ENCODE data around the gene TTC22.
"Not testable (repeated sequence)": the region's sequence is repeated elsewhere in the genome, so short reads cannot be mapped to it uniquely, and the experiment has no call there.

The TTC22 gene

GRCh38 chr1:54781023-54781723 lies 19.9 kb downstream of the TTC22 start:
- DNase-seq: no peak

GRCh38 chr1:54777431-54777830 lies 23.7 kb downstream of the TTC22 start:
- DNase-seq: no peak

DNA sequence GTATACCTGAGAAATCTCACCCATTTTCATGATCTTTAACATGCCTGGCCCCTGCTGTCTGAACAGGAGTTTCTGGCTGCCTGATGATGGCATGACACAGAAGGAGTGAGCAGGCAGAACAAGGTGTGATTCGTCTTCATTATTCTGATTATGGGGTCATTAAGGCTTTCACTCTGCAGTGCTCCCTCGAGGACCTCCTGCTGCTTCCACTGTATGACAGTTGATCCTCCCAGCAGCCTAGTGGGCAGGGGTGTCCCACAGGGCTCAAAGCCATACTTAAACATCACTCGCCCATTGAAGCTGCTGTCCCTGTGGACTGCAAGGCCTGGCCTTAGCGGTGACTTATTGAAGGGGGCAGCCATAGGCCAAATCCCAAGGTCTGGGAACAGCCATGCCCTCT lies 24.1 kb downstream of the TTC22 start:
- DNase-seq: peak in 1 of 3 experiments; percentile 29

- not testable (repeated sequence) for DNase-seq
Measured at GRCh38 chr1:54775828-54776721, 25.0 kb downstream of the TTC22 start.

DNA sequence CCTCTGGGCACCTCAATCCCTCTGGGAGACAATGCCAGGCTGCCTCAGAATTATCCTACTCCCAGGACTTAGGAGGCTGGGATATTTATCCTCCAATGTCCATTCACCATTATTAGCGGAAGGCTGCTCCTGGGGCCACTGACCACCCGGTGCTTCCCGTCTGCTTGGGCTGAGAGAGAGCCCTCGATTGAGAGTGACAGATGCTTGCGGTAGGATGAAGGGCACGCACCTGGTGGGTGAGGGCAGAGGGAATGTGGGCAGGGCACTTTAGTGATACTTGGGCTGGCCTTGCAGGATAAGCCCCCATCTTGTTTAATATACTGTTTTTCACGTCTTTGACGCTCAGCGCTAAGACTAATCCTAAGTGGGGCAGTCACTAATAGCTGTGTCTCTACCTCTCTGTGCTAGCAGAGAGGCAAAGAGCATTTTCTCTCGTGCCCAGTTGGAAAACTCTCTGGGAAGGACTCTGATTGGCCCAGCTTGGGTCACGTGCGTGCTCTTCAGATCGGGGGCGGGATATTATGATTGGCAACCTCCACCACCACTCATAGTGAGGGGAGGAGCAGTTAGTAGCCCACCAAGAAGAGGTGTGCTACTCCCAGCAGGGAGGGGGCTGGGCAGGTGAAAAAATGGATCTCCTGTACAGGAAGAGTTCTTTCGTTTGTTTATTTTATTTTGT lies 26.2 kb downstream of the TTC22 start:
- DNase-seq: peak in 2 of 3 experiments; percentile 4 to 25

DNA sequence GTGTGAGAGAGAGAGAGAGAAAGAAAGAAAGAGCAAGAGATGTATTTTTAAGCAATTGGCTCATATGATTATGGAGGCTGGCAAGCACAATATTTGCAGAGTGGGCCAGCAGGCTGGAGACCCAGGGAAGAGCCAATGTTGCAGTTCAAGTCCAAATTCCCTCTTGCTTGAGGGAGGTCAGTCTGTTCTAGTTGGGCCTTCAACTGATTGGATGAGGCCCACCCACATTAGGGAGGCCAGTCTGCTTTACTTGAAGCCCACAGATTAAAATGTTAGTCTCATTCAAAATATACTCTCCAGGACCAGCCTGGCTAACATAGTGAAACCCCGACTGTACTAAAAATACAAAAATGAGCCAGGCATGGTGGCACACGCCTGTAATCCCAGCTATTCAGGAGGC lies 28.2 kb downstream of the TTC22 start:
- DNase-seq: no peak

- peak in 1 of 3 experiments; percentile 30 for DNase-seq
Measured at GRCh38 chr1:54768093-54768492, 33.0 kb downstream of the TTC22 start.

DNA sequence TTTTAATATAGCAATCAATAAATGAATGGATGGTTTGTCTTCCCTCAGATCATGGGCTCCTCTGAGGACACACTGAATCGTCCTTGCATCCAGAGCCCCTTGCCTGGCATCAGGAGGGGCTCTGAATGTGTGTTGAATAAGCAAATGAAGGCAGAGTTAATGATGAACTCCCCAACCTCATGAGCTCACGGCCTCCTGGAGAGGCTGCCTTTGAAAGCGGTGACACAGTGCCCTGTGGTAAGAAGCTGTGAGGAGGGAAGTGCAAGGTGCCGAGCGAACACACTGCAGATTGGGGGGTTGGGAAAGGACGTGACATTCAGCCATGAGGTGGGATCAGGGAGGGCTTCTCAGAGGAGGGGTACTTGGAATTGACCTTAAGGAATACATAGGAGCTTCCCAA lies 33.6 kb downstream of the TTC22 start:
- DNase-seq: no peak

DNA sequence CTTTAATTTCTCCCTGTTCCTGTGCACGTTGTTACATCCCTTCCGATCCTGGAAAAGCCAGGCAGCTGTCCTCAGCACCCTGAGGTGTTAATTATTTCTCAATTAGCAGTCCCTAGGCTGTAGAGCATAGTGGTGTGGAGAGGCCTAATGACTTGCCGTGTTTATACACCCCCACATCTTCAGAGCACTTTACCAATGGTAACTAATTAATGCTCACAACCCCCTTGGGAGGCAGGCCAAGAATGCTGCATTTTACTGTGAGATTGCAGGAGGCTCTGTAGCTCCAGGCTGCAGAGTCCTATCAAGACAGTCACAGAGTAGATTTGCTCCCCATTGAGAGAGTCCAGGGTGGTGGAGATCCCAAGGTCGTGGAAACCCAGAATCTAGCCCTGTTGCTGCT lies 34.4 kb downstream of the TTC22 start:
- DNase-seq: peak in 2 of 3 experiments; percentile 80 to 95

- no peak for DNase-seq
Measured at GRCh38 chr1:54764922-54765561, 36.1 kb downstream of the TTC22 start.

DNA sequence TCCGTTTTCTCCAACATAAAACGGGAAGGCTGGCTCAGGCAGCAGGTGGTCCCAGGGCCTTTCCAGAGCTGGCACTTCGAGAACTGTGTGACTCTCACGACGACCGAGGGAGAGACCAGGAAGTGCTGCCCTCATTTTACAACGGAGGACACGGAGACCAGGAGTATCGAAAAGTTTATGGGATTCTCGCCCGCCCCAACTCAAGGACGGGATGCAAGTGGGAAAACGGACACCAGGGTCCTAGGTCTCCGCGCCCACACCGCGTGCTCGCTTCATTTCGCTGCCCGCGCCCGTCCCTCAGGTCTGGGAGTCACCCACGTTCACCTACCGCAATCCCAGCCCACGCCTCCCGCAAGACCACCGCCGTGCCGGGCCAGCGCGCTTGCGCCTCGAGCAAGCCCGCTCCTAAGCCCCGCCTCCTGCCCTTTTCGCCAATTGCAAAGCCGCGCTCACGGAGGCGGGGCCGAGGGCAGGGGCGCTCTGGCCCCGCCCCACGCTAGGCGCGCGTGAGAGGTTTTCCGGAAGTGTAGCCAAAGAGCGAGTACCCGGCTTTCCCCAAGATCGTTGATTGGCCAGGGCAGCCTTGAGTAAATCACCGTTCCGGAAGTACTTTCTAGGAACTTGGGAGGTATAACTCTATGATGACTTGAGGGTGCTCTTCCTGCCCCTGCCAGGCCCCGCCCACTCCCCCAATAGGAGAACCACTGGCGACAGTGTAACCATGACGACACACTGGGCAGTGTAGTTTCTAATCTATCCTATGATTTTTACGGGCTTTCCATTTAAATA lies 36.8 kb downstream of the TTC22 start, which contains the start of gene PARS2:
Gene PARS2, minus strand, starts transcription at position 391 of the 789 bp plus-strand sequence. CDS start 5,362 bp downstream, outside the sequence.
- peak; percentile 98 to 100 (median 99) for DNase-seq

DNA sequence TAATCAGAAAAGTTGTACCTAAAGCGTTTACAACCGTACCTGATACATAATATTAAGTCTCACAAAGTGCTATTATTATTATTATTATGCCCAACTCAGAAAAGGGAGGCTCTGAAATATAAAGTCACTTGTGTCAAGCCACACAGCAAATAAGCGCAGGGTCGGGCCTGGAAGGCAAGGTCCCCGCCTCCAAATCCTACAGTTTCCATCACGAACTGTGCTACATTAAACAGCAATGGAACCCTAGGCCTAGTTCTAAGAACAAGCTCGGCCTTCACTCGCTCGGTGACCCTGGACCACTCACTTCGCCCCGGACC lies 37.3 kb downstream of the TTC22 start:
- DNase-seq: no peak

GRCh38 chr1:54758678-54759348 lies 42.3 kb downstream of the TTC22 start:
- no peak for DNase-seq

- DNase-seq: no peak
Measured at GRCh38 chr1:54757833-54758232, 43.3 kb downstream of the TTC22 start.

GRCh38 chr1:54754486-54755285 lies 46.4 kb downstream of the TTC22 start:
- no peak for DNase-seq

- DNase-seq: no peak
Measured at GRCh38 chr1:54754045-54754444, 47.1 kb downstream of the TTC22 start.

GRCh38 chr1:54751426-54751825 lies 49.7 kb downstream of the TTC22 start:
- DNase-seq: no peak

DNA sequence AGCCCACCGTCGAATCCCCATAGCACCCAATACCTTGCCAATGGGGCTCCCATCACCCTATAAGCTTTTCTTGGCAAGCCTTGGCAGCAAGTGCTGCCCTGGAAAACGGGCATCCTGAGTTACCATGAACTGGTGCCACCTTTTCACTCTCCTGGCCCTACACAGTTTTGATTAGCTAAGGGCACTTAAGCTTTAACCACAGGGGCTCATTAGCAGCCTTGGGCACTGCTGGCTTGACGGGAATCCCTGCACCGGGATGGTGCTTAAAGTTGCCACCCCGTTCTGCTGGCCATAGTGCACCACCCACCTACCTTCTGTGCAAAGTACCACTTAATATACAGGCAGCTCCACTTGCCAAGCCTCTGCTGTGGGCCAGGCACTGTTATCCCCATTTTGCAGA lies 50.5 kb downstream of the TTC22 start:
- DNase-seq: no peak

GRCh38 chr1:54748094-54748835 lies 52.9 kb downstream of the TTC22 start:
- DNase-seq: no peak

DNA sequence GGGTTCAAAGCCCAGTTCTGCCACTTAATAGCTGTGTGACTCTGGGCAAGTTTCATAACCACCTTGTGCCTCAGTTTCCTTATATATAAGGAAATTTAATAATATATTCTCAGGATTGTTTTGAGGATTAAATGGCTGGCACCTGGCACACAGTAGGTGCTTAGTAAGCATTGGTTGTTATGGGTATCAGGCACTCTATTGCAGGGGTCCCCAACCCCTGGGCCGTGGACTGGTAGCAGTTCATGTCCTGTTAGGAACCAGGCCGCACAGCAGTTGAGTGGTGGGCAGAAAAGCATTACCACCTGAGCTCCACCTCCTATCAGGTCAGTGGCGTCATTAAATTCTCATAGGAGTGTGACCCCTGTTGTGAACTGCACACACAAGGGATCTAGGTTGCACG lies 55.3 kb downstream of the TTC22 start:
- no peak for DNase-seq
